Measurements from ENCODE around the gene ZP4. TPM values are rescaled to one million over a fixed set of nuclear protein-coding genes. Genes with fewer than 3 reads are reported as not detected.

The ZP4 gene
- total RNA-seq (not detected), polyA plus RNA-seq (not detected)
- long read RNA-seq, donor 1: 0 reads
- long read RNA-seq, donor 2: 0 reads
- long read RNA-seq, donor 3: 0 reads

- no peak for TF ChIP-seq CTCF (IDR thresholded peaks at IDR 0.05)
- Histone ChIP-seq H3K27ac (no peak within 1 kb of the TSS), H3K9me3 (no peaks in the 10 kb centered on the region), H3K36me3 (no peaks in the 10 kb centered on the region), H3K4me3 (no peak within 1 kb of the TSS), H3K4me1 (no peaks in the 10 kb centered on the region), H3K27me3 (peaks cover 0 to 5% (median 0%) of the 10 kb centered on the region in 7 donors)
- intact Hi-C loops (cut with DNase I): no loop called here
- no peak for ATAC-seq
- WGBS, 2 donors: 84% methylated on average over 2 of the region's 2 CpGs
- DNase-seq: no peak
Observed at GRCh38 chr1:237890822-237891221, at the start of gene ZP4. Gene ZP4, minus strand, starts transcription at chr1:237890922. Its CDS starts 287 bp downstream, at chr1:237890635.

GRCh38 chr1:237938553-237938952 lies 47.8 kb upstream of the ZP4 start:
- no peak for DNase-seq
- Histone ChIP-seq H3K27ac (no peak overlapping the region), H3K36me3 (no peaks in the 10 kb centered on the region), H3K9me3 (no peaks in the 10 kb centered on the region), H3K27me3 (no peaks in the 10 kb centered on the region), H3K4me1 (no peaks in the 10 kb centered on the region), H3K4me3 (no peak overlapping the region)
- no peak for ATAC-seq
- no peak for TF ChIP-seq CTCF (IDR thresholded peaks at IDR 0.05)
- intact Hi-C loops (cut with DNase I): no loop called here
- 68 to 72% methylated on average over 8 of the region's 8 CpGs for WGBS, 2 donors

- no peaks in the 10 kb centered on the region for H3K4me1 ChIP-seq
- no peaks in the 10 kb centered on the region for H3K36me3 ChIP-seq
- DNase-seq (no peak), ATAC-seq (no peak)
- no peaks in the 10 kb centered on the region for H3K9me3 ChIP-seq
- 88 to 90% methylated on average over 5 of the region's 5 CpGs for WGBS, 2 donors
- H3K4me3 ChIP-seq: no peak overlapping the region
- H3K27ac ChIP-seq: no peak overlapping the region
- no peak for TF ChIP-seq CTCF (IDR thresholded peaks at IDR 0.05)
- no peaks in the 10 kb centered on the region for H3K27me3 ChIP-seq
- intact Hi-C loops (cut with DNase I): no loop called here
Observed at GRCh38 chr1:237938068-237938467, 47.3 kb upstream of the ZP4 start.

- 96 to 97% methylated on average over 3 of the region's 3 CpGs for WGBS, 2 donors
- Histone ChIP-seq H3K27me3 (no peaks in the 10 kb centered on the region), H3K4me1 (no peaks in the 10 kb centered on the region), H3K4me3 (no peak overlapping the region), H3K9me3 (no peaks in the 10 kb centered on the region), H3K36me3 (no peaks in the 10 kb centered on the region), H3K27ac (no peak overlapping the region)
- ATAC-seq (no peak), DNase-seq (no peak)
- intact Hi-C loops (cut with DNase I): no loop called here
- TF ChIP-seq CTCF (IDR thresholded peaks at IDR 0.05): no peak
Observed at GRCh38 chr1:237932816-237933215, 42.1 kb upstream of the ZP4 start.

Measured in heart right ventricle (tissue), 16 donors.